Parathyroid adenoma (tissue), 2 donors: ENCODE measurements around the gene RASGEF1C.

Experiments used
- H2AFZ ChIP-seq: fragments of 300-600 bp; sonication (generic); one replicate; pipeline ENCODE4 v1.7.0; 2017; ENCODE audit warnings: antibody characterized with exemption, mild to moderate bottlenecking
- H3K27ac ChIP-seq: fragments of 300-600 bp; sonication (generic); one replicate; pipeline ENCODE4 v1.7.0; 2017
- H3K27me3 ChIP-seq: fragments of 300-600 bp; sonication (generic); one replicate; pipeline ENCODE4 v1.7.0; 2017; ENCODE audit warnings: low read length; ENCODE audit not compliant: control insufficient read depth, insufficient read depth
- H3K36me3 ChIP-seq: fragments of 300-600 bp; sonication (generic); one replicate; pipeline ENCODE4 v1.7.0; 2017; ENCODE audit warnings: low read length; ENCODE audit not compliant: control insufficient read depth, insufficient read depth
- H3K4me1 ChIP-seq: fragments of 300-600 bp; sonication (generic); one replicate; pipeline ENCODE4 v1.7.0; 2017; ENCODE audit warnings: control low read depth
- H3K4me2 ChIP-seq: fragments of 300-600 bp; sonication (generic); one replicate; pipeline ENCODE4 v1.7.0; 2017; ENCODE audit warnings: low read length
- H3K4me3 ChIP-seq: fragments of 300-600 bp; sonication (generic); one replicate; pipeline ENCODE4 v1.7.0; 2017; ENCODE audit warnings: low read depth, low read length
- H3K79me2 ChIP-seq: fragments of 300-600 bp; sonication (generic); one replicate; pipeline ENCODE4 v1.7.0; 2017; ENCODE audit warnings: control low read depth
- H3K9ac ChIP-seq: fragments of 300-600 bp; sonication (generic); one replicate; pipeline ENCODE4 v1.7.0; 2017; ENCODE audit warnings: mild to moderate bottlenecking
- H3K9me3 ChIP-seq: fragments of 300-600 bp; sonication (generic); one replicate; pipeline ENCODE4 v1.7.0; 2017; ENCODE audit warnings: low read length; ENCODE audit not compliant: control insufficient read depth
- CTCF ChIP-seq: fragments of 300-600 bp; sonication (generic); IDR thresholded peaks from one replicate; pipeline ENCODE4 v1.7.0; 2017; ENCODE audit warnings: antibody characterized with exemption, mild to moderate bottlenecking
- donor health status: primary hyperparathyroidism.

RASGEF1C gene

GRCh38 chr5:180170810-180171567, 38.0 kb downstream of the RASGEF1C start:
- H3K4me3 ChIP-seq: no peak overlapping the region
- no peak overlapping the region for H3K4me2 ChIP-seq
- H3K4me1 ChIP-seq: no peaks in the 10 kb centered on the region
- H3K79me2 ChIP-seq: no peaks in the 10 kb centered on the region
- H3K36me3 ChIP-seq: no peaks in the 10 kb centered on the region
- no peak overlapping the region for H2AFZ ChIP-seq
- no peaks in the 10 kb centered on the region for H3K27me3 ChIP-seq
- TF ChIP-seq CTCF: no peak
- no peak overlapping the region for H3K27ac ChIP-seq
- no peaks in the 10 kb centered on the region for H3K9me3 ChIP-seq
- no peak overlapping the region for H3K9ac ChIP-seq

GRCh38 chr5:180170106-180170809, 38.8 kb downstream of the RASGEF1C start:
- Histone ChIP-seq H3K4me1 (no peaks in the 10 kb centered on the region), H3K79me2 (no peaks in the 10 kb centered on the region), H3K4me3 (no peak overlapping the region), H3K27me3 (no peaks in the 10 kb centered on the region), H3K27ac (no peak overlapping the region), H2AFZ (no peak overlapping the region), H3K4me2 (no peak overlapping the region), H3K9me3 (no peaks in the 10 kb centered on the region), H3K9ac (no peak overlapping the region), H3K36me3 (no peaks in the 10 kb centered on the region)
- TF ChIP-seq CTCF: no peak

GRCh38 chr5:180169248-180170105, 39.5 kb downstream of the RASGEF1C start:
- Histone ChIP-seq H3K79me2 (no peaks in the 10 kb centered on the region), H3K9ac (no peak overlapping the region), H3K4me3 (no peak overlapping the region), H3K4me1 (no peaks in the 10 kb centered on the region), H3K27ac (no peak overlapping the region), H3K9me3 (no peaks in the 10 kb centered on the region), H3K4me2 (no peak overlapping the region), H2AFZ (no peak overlapping the region), H3K36me3 (no peaks in the 10 kb centered on the region), H3K27me3 (no peaks in the 10 kb centered on the region)
- no peak for TF ChIP-seq CTCF

- no peak for TF ChIP-seq CTCF
- H3K4me1 ChIP-seq: no peaks in the 10 kb centered on the region
- no peaks in the 10 kb centered on the region for H3K27me3 ChIP-seq
- no peak overlapping the region for H3K4me2 ChIP-seq
- H2AFZ ChIP-seq: no peak overlapping the region
- H3K27ac ChIP-seq: no peak overlapping the region
- no peaks in the 10 kb centered on the region for H3K9me3 ChIP-seq
- no peak overlapping the region for H3K4me3 ChIP-seq
- H3K9ac ChIP-seq: no peak overlapping the region
- no peaks in the 10 kb centered on the region for H3K36me3 ChIP-seq
- H3K79me2 ChIP-seq: no peaks in the 10 kb centered on the region
These were observed 40.3 kb downstream of the RASGEF1C start for GRCh38 chr5:180168758-180169157.
